ENCODE measurements around the gene LRRC8D. TPM values are rescaled to one million over a fixed set of nuclear protein-coding genes. Genes with fewer than 3 reads are reported as not detected.

The LRRC8D gene
- total and polyA plus RNA-seq, 2 experiments from 2014 or later, result 30.1 to 30.7 TPM

- in situ Hi-C loops (cut with MboI), result loop anchor here (5.0 kb wide), 1 partner anchor 183 kb away; no protein-coding TSS in a partner anchor
- H3F3A ChIP-seq (ENCODE audit: insufficient read depth), result peaks cover 9% of the 10 kb centered on the region; the same call in 1 of the 2 replicates
- 1% methylated on average over 4 of the region's 4 CpGs for WGBS, 2 experiments (ENCODE audit: low coverage in 1 of 2, low lambda C conversion rate in 2 of 2, missing lambda C conversion rate in 2 of 2)
- no peak overlapping the region for H3K4me2 ChIP-seq (ENCODE audit: unreplicated experiment)
- H3K79me2 ChIP-seq (ENCODE audit: insufficient read depth), result no peaks in the 10 kb centered on the region
- H3K4me3 ChIP-seq, result no peak overlapping the region
- no peaks in the 10 kb centered on the region for H3K9me3 ChIP-seq (ENCODE audit: low read depth)
- TF ChIP-seq EZH2 (IDR thresholded peaks at IDR 0.05; ENCODE audit: insufficient read depth, poor library complexity, severe bottlenecking) (no peak), EZH2phosphoT487 (IDR thresholded peaks at IDR 0.05; ENCODE audit: insufficient read depth, low read depth) (no peak)
- no peak overlapping the region for H2AFZ ChIP-seq
- DNase-seq, result peak; percentile 83
- H3K27me3 ChIP-seq (replicated peaks; ENCODE audit: insufficient read depth), result no peaks in the 10 kb centered on the region
- H3K9ac ChIP-seq, result no peak overlapping the region
- H3K9me2 ChIP-seq (ENCODE audit: insufficient read depth), result no peaks in the 10 kb centered on the region
- H3K27ac ChIP-seq, result no peak overlapping the region
- H4K20me1 ChIP-seq (ENCODE audit: insufficient read depth), result no peaks in the 10 kb centered on the region
- no peaks in the 10 kb centered on the region for H3K36me3 ChIP-seq (ENCODE audit: low read depth)
- H3K4me1 ChIP-seq (ENCODE audit: insufficient read depth), result peaks cover 21% of the 10 kb centered on the region
These were observed 16.1 kb upstream of the LRRC8D start for GRCh38 chr1:89804642-89805237.

- TF ChIP-seq EZH2 (IDR thresholded peaks at IDR 0.05; ENCODE audit: insufficient read depth, poor library complexity, severe bottlenecking), result no peak
- TF ChIP-seq EZH2phosphoT487 (IDR thresholded peaks at IDR 0.05; ENCODE audit: insufficient read depth, low read depth), result no peak
- no peak overlapping the region for H3K9ac ChIP-seq
- H3K79me2 ChIP-seq (ENCODE audit: insufficient read depth), result no peaks in the 10 kb centered on the region
- peaks cover 9% of the 10 kb centered on the region; the same call in 1 of the 2 replicates for H3F3A ChIP-seq (ENCODE audit: insufficient read depth)
- H3K4me1 ChIP-seq (ENCODE audit: insufficient read depth), result peaks cover 30% of the 10 kb centered on the region
- H3K9me2 ChIP-seq (ENCODE audit: insufficient read depth), result no peaks in the 10 kb centered on the region
- no peaks in the 10 kb centered on the region for H3K27me3 ChIP-seq (replicated peaks; ENCODE audit: insufficient read depth)
- H3K27ac ChIP-seq, result no peak overlapping the region
- in situ Hi-C loops (cut with MboI), result loop anchor here (5.0 kb wide), 1 partner anchor 181 kb away; no protein-coding TSS in a partner anchor
- no peaks in the 10 kb centered on the region for H4K20me1 ChIP-seq (ENCODE audit: insufficient read depth)
- no peaks in the 10 kb centered on the region for H3K36me3 ChIP-seq (ENCODE audit: low read depth)
- H3K9me3 ChIP-seq (ENCODE audit: low read depth), result no peaks in the 10 kb centered on the region
- no peak for DNase-seq
- H3K4me3 ChIP-seq, result no peak overlapping the region
- H3K4me2 ChIP-seq (ENCODE audit: unreplicated experiment), result no peak overlapping the region
- WGBS, 2 experiments (ENCODE audit: low coverage in 1 of 2, low lambda C conversion rate in 2 of 2, missing lambda C conversion rate in 2 of 2), result 85 to 86% methylated on average over 3 of the region's 3 CpGs
- no peak overlapping the region for H2AFZ ChIP-seq
These were observed 14.2 kb upstream of the LRRC8D start for GRCh38 chr1:89806616-89807015.

GRCh38 chr1:89807503-89807902, 13.3 kb upstream of the LRRC8D start:
- H3K27ac ChIP-seq, result no peak overlapping the region
- no peak overlapping the region for H3K9ac ChIP-seq
- H3K4me2 ChIP-seq (ENCODE audit: unreplicated experiment), result no peak overlapping the region
- H3K27me3 ChIP-seq (replicated peaks; ENCODE audit: insufficient read depth), result no peaks in the 10 kb centered on the region
- 93 to 97% methylated on average over 2 of the region's 2 CpGs for WGBS, 2 experiments (ENCODE audit: low coverage in 1 of 2, low lambda C conversion rate in 2 of 2, missing lambda C conversion rate in 2 of 2)
- H3K36me3 ChIP-seq (ENCODE audit: low read depth), result no peaks in the 10 kb centered on the region
- DNase-seq, result no peak
- no peak overlapping the region for H3K4me3 ChIP-seq
- H3K4me1 ChIP-seq (ENCODE audit: insufficient read depth), result peaks cover 30% of the 10 kb centered on the region
- H3F3A ChIP-seq (ENCODE audit: insufficient read depth), result peaks cover 10% of the 10 kb centered on the region; the same call in 1 of the 2 replicates
- no peaks in the 10 kb centered on the region for H3K9me2 ChIP-seq (ENCODE audit: insufficient read depth)
- in situ Hi-C loops (cut with MboI), result loop anchor here (5.0 kb wide), 1 partner anchor 180 kb away; no protein-coding TSS in a partner anchor
- TF ChIP-seq EZH2phosphoT487 (IDR thresholded peaks at IDR 0.05; ENCODE audit: insufficient read depth, low read depth), result no peak
- H3K79me2 ChIP-seq (ENCODE audit: insufficient read depth), result no peaks in the 10 kb centered on the region
- no peak overlapping the region for H2AFZ ChIP-seq
- H4K20me1 ChIP-seq (ENCODE audit: insufficient read depth), result no peaks in the 10 kb centered on the region
- no peaks in the 10 kb centered on the region for H3K9me3 ChIP-seq (ENCODE audit: low read depth)

- Histone ChIP-seq H3K27ac (no peak overlapping the region), H4K20me1 (ENCODE audit: insufficient read depth) (no peaks in the 10 kb centered on the region), H3K9ac (no peak overlapping the region), H3K9me3 (ENCODE audit: low read depth) (no peaks in the 10 kb centered on the region), H3K9me2 (ENCODE audit: insufficient read depth) (no peaks in the 10 kb centered on the region), H3K27me3 (replicated peaks; ENCODE audit: insufficient read depth) (no peaks in the 10 kb centered on the region), H3K4me2 (ENCODE audit: unreplicated experiment) (peak overlapping the region; percentile 47), H2AFZ (no peak overlapping the region), H3F3A (ENCODE audit: insufficient read depth) (peaks cover 12% of the 10 kb centered on the region), H3K4me1 (ENCODE audit: insufficient read depth) (peaks cover 35% of the 10 kb centered on the region), H3K4me3 (no peak overlapping the region), H3K79me2 (ENCODE audit: insufficient read depth) (no peaks in the 10 kb centered on the region), H3K36me3 (ENCODE audit: low read depth) (no peaks in the 10 kb centered on the region)
- in situ Hi-C loops (cut with MboI), result loop anchor here (5.0 kb wide), 1 partner anchor 179 kb away; no protein-coding TSS in a partner anchor
- TF ChIP-seq EZH2 (IDR thresholded peaks at IDR 0.05; ENCODE audit: insufficient read depth, poor library complexity, severe bottlenecking) (no peak), EZH2phosphoT487 (IDR thresholded peaks at IDR 0.05; ENCODE audit: insufficient read depth, low read depth) (no peak)
- DNase-seq, result peak; percentile 54
- WGBS, 2 experiments (ENCODE audit: low coverage in 1 of 2, low lambda C conversion rate in 2 of 2, missing lambda C conversion rate in 2 of 2), result 60 to 65% methylated on average over 1 of the region's 1 CpG
These were observed 12.8 kb upstream of the LRRC8D start for GRCh38 chr1:89807983-89808382.

Data from GM23248 (cell line).